ENCODE measurements around the gene TXNDC8. TPM values are rescaled to one million over a fixed set of nuclear protein-coding genes. Genes with fewer than 3 reads are reported as not detected.

TXNDC8 gene
- polyA plus RNA-seq, 1 donor from 2014 or later: not detected

DNA sequence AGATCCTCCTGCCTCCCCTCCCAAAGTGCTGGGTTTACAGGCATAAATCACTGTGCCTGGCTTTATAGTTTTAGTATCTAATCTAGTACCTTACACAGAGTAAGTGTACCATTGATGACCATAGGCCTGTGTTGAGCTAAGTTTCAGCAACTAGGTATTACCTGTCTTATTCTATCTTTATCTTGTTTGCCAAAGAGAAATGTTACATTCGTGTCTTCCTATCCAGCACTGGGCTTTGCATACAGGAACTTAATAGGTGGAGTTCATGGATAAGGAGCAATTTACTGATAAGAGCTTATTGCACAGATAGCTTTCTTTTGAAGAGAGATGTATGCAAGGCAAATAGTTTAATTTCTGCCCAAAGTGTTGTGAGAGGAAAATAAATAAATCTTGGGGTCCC is 30.5 kb downstream of the TXNDC8 start:
- Histone ChIP-seq H3K27me3 (ENCODE audit: insufficient read depth, low read depth, low read length) (no peaks in the 10 kb centered on the region), H2AFZ (ENCODE audit: low read depth, low read length) (no peak overlapping the region), H3K4me2 (ENCODE audit: low read length) (no peak overlapping the region), H4K20me1 (ENCODE audit: insufficient read depth) (no peaks in the 10 kb centered on the region), H3K9ac (ENCODE audit: low read length) (no peak overlapping the region), H3F3A (ENCODE audit: insufficient read depth, low read length, poor library complexity, severe bottlenecking) (no peaks in the 10 kb centered on the region), H3K4me3 (ENCODE audit: low read length) (no peak overlapping the region), H3K79me2 (replicated peaks; ENCODE audit: insufficient read depth, low read length) (no peaks in the 10 kb centered on the region), H3K27ac (ENCODE audit: low read length) (no peak overlapping the region), H3K9me2 (ENCODE audit: insufficient read depth, low read length) (no peaks in the 10 kb centered on the region), H3K9me3 (ENCODE audit: low read length) (no peaks in the 10 kb centered on the region), H3K36me3 (ENCODE audit: insufficient read depth, low read length) (no peaks in the 10 kb centered on the region)
- TF ChIP-seq, protein P1, sequence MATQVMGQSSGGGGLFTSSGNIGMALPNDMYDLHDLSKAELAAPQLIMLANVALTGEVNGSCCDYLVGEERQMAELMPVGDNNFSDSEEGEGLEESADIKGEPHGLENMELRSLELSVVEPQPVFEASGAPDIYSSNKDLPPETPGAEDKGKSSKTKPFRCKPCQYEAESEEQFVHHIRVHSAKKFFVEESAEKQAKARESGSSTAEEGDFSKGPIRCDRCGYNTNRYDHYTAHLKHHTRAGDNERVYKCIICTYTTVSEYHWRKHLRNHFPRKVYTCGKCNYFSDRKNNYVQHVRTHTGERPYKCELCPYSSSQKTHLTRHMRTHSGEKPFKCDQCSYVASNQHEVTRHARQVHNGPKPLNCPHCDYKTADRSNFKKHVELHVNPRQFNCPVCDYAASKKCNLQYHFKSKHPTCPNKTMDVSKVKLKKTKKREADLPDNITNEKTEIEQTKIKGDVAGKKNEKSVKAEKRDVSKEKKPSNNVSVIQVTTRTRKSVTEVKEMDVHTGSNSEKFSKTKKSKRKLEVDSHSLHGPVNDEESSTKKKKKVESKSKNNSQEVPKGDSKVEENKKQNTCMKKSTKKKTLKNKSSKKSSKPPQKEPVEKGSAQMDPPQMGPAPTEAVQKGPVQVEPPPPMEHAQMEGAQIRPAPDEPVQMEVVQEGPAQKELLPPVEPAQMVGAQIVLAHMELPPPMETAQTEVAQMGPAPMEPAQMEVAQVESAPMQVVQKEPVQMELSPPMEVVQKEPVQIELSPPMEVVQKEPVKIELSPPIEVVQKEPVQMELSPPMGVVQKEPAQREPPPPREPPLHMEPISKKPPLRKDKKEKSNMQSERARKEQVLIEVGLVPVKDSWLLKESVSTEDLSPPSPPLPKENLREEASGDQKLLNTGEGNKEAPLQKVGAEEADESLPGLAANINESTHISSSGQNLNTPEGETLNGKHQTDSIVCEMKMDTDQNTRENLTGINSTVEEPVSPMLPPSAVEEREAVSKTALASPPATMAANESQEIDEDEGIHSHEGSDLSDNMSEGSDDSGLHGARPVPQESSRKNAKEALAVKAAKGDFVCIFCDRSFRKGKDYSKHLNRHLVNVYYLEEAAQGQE (IDR thresholded peaks at IDR 0.05; ENCODE audit: borderline replicate concordance): no peak
- TF ChIP-seq SMC3 (conservative IDR thresholded peaks at IDR 0.05; ENCODE audit: poor library complexity): no peak
- no peak for TF ChIP-seq EP300 (conservative IDR thresholded peaks at IDR 0.05; ENCODE audit: poor library complexity, severe bottlenecking)
- no peak for TF ChIP-seq RAD21 (conservative IDR thresholded peaks at IDR 0.05)
- TF ChIP-seq TAF1 (IDR thresholded peaks at IDR 0.05; ENCODE audit: low read depth): no peak
- no peak for TF ChIP-seq EZH2 (IDR thresholded peaks at IDR 0.05; ENCODE audit: borderline replicate concordance, insufficient read depth, low read length, poor library complexity, severe bottlenecking)
- TF ChIP-seq POLR2AphosphoS5 (IDR thresholded peaks at IDR 0.05): no peak
- TF ChIP-seq, protein P2, sequence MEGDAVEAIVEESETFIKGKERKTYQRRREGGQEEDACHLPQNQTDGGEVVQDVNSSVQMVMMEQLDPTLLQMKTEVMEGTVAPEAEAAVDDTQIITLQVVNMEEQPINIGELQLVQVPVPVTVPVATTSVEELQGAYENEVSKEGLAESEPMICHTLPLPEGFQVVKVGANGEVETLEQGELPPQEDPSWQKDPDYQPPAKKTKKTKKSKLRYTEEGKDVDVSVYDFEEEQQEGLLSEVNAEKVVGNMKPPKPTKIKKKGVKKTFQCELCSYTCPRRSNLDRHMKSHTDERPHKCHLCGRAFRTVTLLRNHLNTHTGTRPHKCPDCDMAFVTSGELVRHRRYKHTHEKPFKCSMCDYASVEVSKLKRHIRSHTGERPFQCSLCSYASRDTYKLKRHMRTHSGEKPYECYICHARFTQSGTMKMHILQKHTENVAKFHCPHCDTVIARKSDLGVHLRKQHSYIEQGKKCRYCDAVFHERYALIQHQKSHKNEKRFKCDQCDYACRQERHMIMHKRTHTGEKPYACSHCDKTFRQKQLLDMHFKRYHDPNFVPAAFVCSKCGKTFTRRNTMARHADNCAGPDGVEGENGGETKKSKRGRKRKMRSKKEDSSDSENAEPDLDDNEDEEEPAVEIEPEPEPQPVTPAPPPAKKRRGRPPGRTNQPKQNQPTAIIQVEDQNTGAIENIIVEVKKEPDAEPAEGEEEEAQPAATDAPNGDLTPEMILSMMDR (IDR thresholded peaks at IDR 0.05; ENCODE audit: poor library complexity, severe bottlenecking): no peak
- no peak for TF ChIP-seq MXI1 (conservative IDR thresholded peaks at IDR 0.05; ENCODE audit: poor library complexity, severe bottlenecking)

DNA sequence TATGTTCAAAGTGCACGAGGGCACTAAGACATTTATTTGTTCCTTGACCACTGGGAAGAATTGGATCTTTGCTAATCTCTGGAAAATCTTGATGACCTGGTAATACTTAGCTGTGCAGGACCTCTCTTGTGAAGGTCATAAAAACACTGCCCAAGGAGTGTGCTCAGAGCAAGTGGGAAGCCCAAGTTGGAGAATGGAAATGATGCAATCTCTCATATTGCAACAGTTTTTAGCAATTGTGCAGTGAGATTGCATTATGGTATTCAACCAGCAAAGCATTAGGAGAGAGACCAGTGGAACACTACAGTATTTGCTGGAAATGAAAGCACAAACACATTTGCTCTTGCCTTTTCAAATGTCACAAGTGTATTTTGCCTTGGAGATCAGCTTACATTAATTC is 34.5 kb downstream of the TXNDC8 start:
- Histone ChIP-seq H3K9me3 (ENCODE audit: low read length) (no peaks in the 10 kb centered on the region), H3K36me3 (ENCODE audit: insufficient read depth, low read length) (no peaks in the 10 kb centered on the region), H3K27ac (ENCODE audit: low read length) (no peak overlapping the region), H4K20me1 (ENCODE audit: insufficient read depth) (no peaks in the 10 kb centered on the region), H3K9me2 (ENCODE audit: insufficient read depth, low read length) (no peaks in the 10 kb centered on the region), H3K4me3 (ENCODE audit: low read length) (no peak overlapping the region), H3K4me2 (ENCODE audit: low read length) (no peak overlapping the region), H3K27me3 (ENCODE audit: insufficient read depth, low read depth, low read length) (no peaks in the 10 kb centered on the region), H3F3A (ENCODE audit: insufficient read depth, low read length, poor library complexity, severe bottlenecking) (no peaks in the 10 kb centered on the region), H3K79me2 (replicated peaks; ENCODE audit: insufficient read depth, low read length) (no peaks in the 10 kb centered on the region), H3K9ac (ENCODE audit: low read length) (no peak overlapping the region), H2AFZ (ENCODE audit: low read depth, low read length) (no peak overlapping the region)
- no peak for TF ChIP-seq EP300 (conservative IDR thresholded peaks at IDR 0.05; ENCODE audit: poor library complexity, severe bottlenecking)
- TF ChIP-seq, protein P1 (IDR thresholded peaks at IDR 0.05; ENCODE audit: borderline replicate concordance): no peak
- TF ChIP-seq SMC3 (conservative IDR thresholded peaks at IDR 0.05; ENCODE audit: poor library complexity): no peak
- TF ChIP-seq, protein P2 (IDR thresholded peaks at IDR 0.05; ENCODE audit: poor library complexity, severe bottlenecking): no peak
- TF ChIP-seq MXI1 (conservative IDR thresholded peaks at IDR 0.05; ENCODE audit: poor library complexity, severe bottlenecking): no peak
- no peak for TF ChIP-seq RAD21 (conservative IDR thresholded peaks at IDR 0.05)
- no peak for TF ChIP-seq POLR2AphosphoS5 (IDR thresholded peaks at IDR 0.05)
- no peak for TF ChIP-seq TAF1 (IDR thresholded peaks at IDR 0.05; ENCODE audit: low read depth)
- TF ChIP-seq EZH2 (IDR thresholded peaks at IDR 0.05; ENCODE audit: borderline replicate concordance, insufficient read depth, low read length, poor library complexity, severe bottlenecking): no peak

All from neural cell (in vitro differentiated cells).